A673 (cell line): ENCODE results near the gene PRSS8. TPM values are rescaled to one million over a fixed set of nuclear protein-coding genes. Genes with fewer than 3 reads are reported as not detected.
A peak's percentile ranks its signal among the peaks of the same experiment; 100 is the strongest.

Source experiments
- BruUV-seq: library from RNA; stranded (reverse); fragments of 400-500 nt; replicated peaks from 2 replicates; lab custom pipeline; 2021; lab: Mats Ljungman, UMichigan
- CTCF ChIA-PET: fragments of 300-600 bp; sonication (Branson Sonifier 250); formaldehyde crosslinking; loops from one replicate; lab custom pipeline; 2022; ENCODE audit warnings: antibody characterized with exemption; lab: Charles Lee
- POLR2A ChIA-PET: fragments of 300-600 bp; sonication (Branson Sonifier 250); formaldehyde crosslinking; loops from one replicate; lab custom pipeline; 2022; ENCODE audit warnings: antibody characterized with exemption; ENCODE audit not compliant: low non-redundant PET; lab: Charles Lee
- DNase-seq: peaks from one replicate; pipeline ENCODE4 v3.0.0-alpha.2; 2015; ENCODE audit warnings: low spot score
- H3K27ac ChIP-seq: fragments of 200-600 bp; sonication (generic); 2 replicates; pipeline ENCODE4 v1.5.1; 2016; ENCODE audit warnings: mixed run types, low read depth, mild to moderate bottlenecking, mixed read lengths, antibody characterized with exemption, low read length; ENCODE audit not compliant: poor library complexity, severe bottlenecking
- H3K27me3 ChIP-seq: fragments of 200-600 bp; sonication (generic); replicated peaks from 2 replicates; pipeline ENCODE4 v1.6.1; 2017; ENCODE audit warnings: mixed run types, low read depth, mild to moderate bottlenecking, mixed read lengths, antibody characterized with exemption, low read length; ENCODE audit not compliant: insufficient read depth, poor library complexity
- H3K36me3 ChIP-seq: fragments of 200-600 bp; sonication (generic); 2 replicates; pipeline ENCODE4 v1.6.1; 2016; ENCODE audit warnings: mixed run types, mild to moderate bottlenecking, mixed read lengths, antibody characterized with exemption, low read length; ENCODE audit not compliant: insufficient read depth, poor library complexity, severe bottlenecking
- H3K4me1 ChIP-seq: fragments of 200-600 bp; sonication (generic); 2 replicates; pipeline ENCODE4 v1.6.1; 2017; ENCODE audit warnings: mixed run types, mild to moderate bottlenecking, mixed read lengths, antibody characterized with exemption, low read length; ENCODE audit not compliant: insufficient read depth, poor library complexity, severe bottlenecking
- H3K4me3 ChIP-seq: fragments of 200-600 bp; sonication (generic); 2 replicates; pipeline ENCODE4 v1.5.1; 2016; ENCODE audit warnings: low read depth, mixed run types, mild to moderate bottlenecking, mixed read lengths, low read length; ENCODE audit not compliant: poor library complexity, severe bottlenecking
- H3K9me3 ChIP-seq: fragments of 200-600 bp; sonication (generic); 2 replicates; pipeline ENCODE4 v1.6.1; 2016; ENCODE audit warnings: mixed run types, low read depth, mild to moderate bottlenecking, mixed read lengths, antibody characterized with exemption, low read length; ENCODE audit not compliant: poor library complexity, severe bottlenecking
- CTCF ChIP-seq: fragments of 300-800, 200-600 bp; sonication (generic); conservative IDR thresholded peaks from 2 replicates; pipeline ENCODE4 v1.5.1; 2017; ENCODE audit warnings: low read depth, mild to moderate bottlenecking, antibody characterized with exemption, low read length, moderate library complexity, mixed read lengths
- EZH2 ChIP-seq: fragments of 200-600 bp; sonication (generic); IDR thresholded peaks from 2 replicates; pipeline ENCODE4 v1.6.1; 2017; ENCODE audit warnings: borderline replicate concordance, low read depth, mild to moderate bottlenecking, mixed read lengths, antibody characterized with exemption, low read length; ENCODE audit not compliant: poor library complexity, severe bottlenecking
- intact Hi-C: fragments of 100-400 bp; cut with micrococcal nuclease; formaldehyde crosslinking; loops from one replicate; pipeline ENCODE4 v1.10.0; 2022; ENCODE audit not compliant: unreplicated experiment
- total RNA-seq: library from RNA; stranded (reverse); gene quantifications from 2 replicates; pipeline ENCODE4 v1.2.3, GENCODE V29; 2021

PRSS8 gene
- total RNA-seq, 1 experiment from 2014 or later, result not detected

- DNase-seq, result no peak
- H3K4me1 ChIP-seq, result no peaks in the 10 kb centered on the region
- no peak overlapping the region for H3K4me3 ChIP-seq
- no peak for TF ChIP-seq EZH2
- no peak for TF ChIP-seq CTCF
- H3K36me3 ChIP-seq, result peaks cover 27% of the 10 kb centered on the region
- H3K27ac ChIP-seq, result no peak overlapping the region
- BruUV-seq, result no TSS peak
- no peaks in the 10 kb centered on the region for H3K9me3 ChIP-seq
- POLR2A ChIA-PET, result no interaction called here
- H3K27me3 ChIP-seq, result no peaks in the 10 kb centered on the region
- intact Hi-C loops, result no loop called here
- CTCF ChIA-PET, result no interaction called here
These were observed 9.7 kb downstream of the PRSS8 start for GRCh38 chr16:31125844-31126243.

- peaks cover 6% of the 10 kb centered on the region for H3K4me1 ChIP-seq
- POLR2A ChIA-PET, result no interaction called here
- CTCF ChIA-PET, result no interaction called here
These were observed 15.4 kb downstream of the PRSS8 start for GRCh38 chr16:31120129-31120528.

GRCh38 chr16:31118223-31119155 lies 17.0 kb downstream of the PRSS8 start:
- BruUV-seq, result TSS peak; percentile 45
- Histone ChIP-seq H3K4me3 (peak overlapping the region; percentile 74), H3K27me3 (no peaks in the 10 kb centered on the region), H3K9me3 (no peaks in the 10 kb centered on the region), H3K4me1 (peaks cover 6% of the 10 kb centered on the region), H3K27ac (peak overlapping the region; percentile 79), H3K36me3 (peaks cover 39% of the 10 kb centered on the region)
- TF ChIP-seq EZH2 (no peak), CTCF (no peak)
- ChIA-PET CTCF (interaction anchor here (1.0 to 1.7 kb wide), 2 partner anchors 24 to 164 kb away, joined by 5 to 10 read pairs; no protein-coding TSS in a partner anchor), POLR2A (interaction anchor here (0.6 kb wide), 2 partner anchors 23 to 121 kb away, joined by 4 to 5 read pairs; no protein-coding TSS in a partner anchor)
- intact Hi-C loops, result no loop called here
- no peak for DNase-seq

More at GRCh38 chr16:31120129-31120528, 15.4 kb downstream of the PRSS8 start:
- Histone ChIP-seq H3K9me3 (no peaks in the 10 kb centered on the region), H3K4me3 (no peak overlapping the region), H3K36me3 (peaks cover 46% of the 10 kb centered on the region), H3K27ac (no peak overlapping the region), H3K27me3 (no peaks in the 10 kb centered on the region)
- intact Hi-C loops, result no loop called here
- BruUV-seq, result no TSS peak
- TF ChIP-seq EZH2 (no peak), CTCF (no peak)
- no peak for DNase-seq
